HG03342 (cell line): ENCODE data around the gene AKIP1.
"Not testable (repeated sequence)": the region's sequence is repeated elsewhere in the genome, so short reads cannot be mapped to it uniquely, and the experiment has no call there.

Experiments used
- ATAC-seq: cut with Tn5 transposase; IDR thresholded peaks from one replicate; pipeline ENCODE4 v1.9.1; 2021; ENCODE audit warnings: mild to moderate bottlenecking, moderate library complexity; ENCODE audit not compliant: unreplicated experiment

The AKIP1 gene

DNA sequence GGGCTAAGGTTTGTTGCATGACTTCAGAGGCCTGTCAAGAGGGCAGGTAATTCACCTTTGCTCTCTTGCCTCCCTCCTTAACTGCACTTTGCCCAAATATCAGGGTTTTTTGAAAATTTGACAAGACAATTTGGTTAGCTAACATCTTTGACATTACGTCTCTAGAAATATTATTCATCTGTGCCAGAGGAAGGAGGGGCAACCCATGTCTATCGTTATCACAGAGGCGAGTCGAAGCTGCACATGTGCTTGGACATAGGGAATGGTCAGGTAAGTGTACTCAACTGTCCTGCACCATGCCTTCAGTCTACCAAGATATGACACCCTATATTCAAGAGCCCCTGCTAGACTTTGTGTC, 3.7 kb downstream of the AKIP1 start:
- no peak for ATAC-seq

DNA sequence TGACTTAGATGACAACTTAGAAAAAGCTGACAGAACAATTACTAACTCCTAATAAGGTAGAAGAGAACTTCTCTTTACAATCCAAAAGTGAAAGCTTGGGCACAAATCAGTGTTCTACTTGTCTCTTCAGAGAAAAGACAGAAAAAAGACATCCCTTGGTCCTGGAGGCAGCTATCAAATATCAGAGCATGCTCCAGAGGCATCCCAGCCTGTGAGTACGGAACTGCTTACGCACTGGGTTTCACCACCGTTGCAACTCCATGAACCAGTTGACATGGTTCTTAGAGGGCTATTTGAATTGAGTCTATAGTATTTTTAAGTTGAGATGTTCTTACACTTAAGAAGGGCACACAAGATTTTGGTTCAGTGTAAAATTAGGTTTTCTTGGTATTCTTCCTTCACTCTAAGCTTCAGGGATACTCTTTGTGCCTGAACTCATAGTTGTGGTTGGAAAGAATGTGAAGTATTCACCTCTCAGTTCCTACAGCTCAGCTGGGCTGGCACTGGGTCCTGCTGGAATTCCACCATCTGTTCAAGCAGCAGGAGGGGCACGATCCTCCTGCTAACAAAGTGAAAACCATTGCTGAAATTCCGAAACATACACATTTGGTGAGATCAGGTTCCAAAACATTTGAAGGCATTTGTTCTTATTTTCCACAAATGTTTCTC, 6.3 kb downstream of the AKIP1 start:
- ATAC-seq: no peak

DNA sequence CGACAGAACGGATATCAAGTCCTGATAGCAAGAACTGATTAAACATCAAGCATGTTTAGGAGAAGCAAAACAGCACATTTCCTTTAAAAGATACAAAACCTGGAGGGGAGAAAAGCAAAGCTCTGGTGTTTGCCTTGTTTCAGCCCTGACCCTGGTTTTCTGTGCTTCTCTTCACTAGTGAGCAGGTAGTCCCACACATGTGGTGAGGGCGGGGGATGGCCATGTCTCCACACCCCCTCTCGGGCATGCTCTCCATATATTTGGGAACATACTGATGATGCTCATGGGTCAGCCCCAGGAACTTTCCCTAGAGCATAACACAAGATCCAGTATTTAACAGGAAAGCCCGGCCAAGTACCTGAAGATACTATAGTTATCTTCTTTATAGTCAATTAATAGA, 11.7 kb downstream of the AKIP1 start:
- no peak for ATAC-seq

DNA sequence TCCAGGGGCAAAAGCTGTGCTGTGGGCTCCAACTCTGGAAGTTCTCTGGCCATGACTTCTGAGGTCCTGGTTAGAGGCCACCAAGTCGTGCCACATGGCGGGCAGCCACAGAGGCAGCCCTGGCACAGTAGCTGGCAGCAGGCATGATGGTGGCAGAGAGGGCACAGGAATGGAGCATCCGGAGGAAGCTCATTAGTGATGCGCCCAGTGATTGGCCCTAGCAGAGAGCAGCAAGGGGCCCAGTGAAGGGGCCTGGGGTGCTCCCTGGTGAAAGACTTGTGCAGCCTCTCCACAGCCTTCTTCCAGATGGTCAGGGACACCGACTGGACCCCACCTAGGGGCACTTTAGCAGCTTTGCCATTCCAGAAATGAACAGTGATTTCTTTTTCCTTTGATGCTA, 14.7 kb downstream of the AKIP1 start:
- no peak for ATAC-seq

DNA sequence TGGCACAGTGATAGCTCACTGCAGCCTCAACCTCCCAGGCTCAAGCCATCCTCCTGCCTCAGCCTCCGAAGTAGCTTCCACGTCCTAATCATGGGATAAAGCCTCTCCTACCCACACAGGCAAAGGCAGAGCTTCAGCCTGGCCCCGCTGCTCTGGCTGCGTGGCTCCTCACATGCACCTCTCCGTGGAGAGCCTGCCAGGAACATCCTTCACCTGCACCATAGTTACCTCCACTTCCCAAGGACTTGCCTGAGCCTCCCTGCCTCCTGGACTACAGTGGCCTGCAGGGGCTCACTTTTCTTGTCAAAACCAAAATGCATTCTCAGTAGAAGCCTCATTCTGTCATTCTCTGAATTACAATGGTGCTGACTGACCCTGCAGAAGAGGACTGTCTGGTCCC, 15.2 kb downstream of the AKIP1 start:
- ATAC-seq: no peak

DNA sequence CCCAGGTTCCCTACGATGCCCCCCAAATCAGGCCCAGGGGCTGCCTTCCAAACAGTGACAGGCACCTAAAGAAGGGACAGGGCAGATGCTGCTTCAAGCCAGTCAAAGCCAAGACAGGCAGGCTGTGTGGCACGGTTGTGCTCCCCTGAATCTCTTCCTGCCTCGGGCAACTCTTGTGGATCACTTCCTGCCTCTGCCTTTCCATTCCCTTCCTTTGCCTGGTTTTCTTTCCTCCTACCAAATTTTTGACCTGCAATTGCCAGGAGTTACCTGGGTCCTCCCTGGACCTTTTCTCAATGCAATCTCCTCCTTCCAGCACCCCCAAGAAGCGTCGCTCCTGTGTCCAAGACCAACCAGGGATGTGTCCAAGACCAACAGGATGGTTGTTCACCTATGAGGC, 16.2 kb downstream of the AKIP1 start:
- ATAC-seq: no peak

DNA sequence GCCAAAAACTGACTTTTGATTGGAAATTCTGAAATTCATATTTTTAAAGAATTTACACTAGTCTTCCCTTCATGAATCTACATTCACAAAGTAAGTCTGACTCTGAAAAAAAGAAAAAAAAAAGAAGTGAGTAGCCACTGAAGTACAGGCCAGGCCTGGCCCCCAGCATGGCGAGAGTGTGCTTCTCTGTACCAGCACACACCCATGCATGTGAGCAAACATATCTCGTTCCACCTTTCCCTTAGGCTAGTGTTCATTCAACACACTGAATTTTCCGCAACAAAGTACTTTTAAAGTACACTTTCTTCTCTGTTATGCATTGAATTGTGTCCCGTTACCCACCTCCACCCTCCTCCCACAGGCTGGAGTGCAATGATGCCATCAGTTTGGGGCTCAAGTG, 17.2 kb downstream of the AKIP1 start:
- no peak for ATAC-seq

DNA sequence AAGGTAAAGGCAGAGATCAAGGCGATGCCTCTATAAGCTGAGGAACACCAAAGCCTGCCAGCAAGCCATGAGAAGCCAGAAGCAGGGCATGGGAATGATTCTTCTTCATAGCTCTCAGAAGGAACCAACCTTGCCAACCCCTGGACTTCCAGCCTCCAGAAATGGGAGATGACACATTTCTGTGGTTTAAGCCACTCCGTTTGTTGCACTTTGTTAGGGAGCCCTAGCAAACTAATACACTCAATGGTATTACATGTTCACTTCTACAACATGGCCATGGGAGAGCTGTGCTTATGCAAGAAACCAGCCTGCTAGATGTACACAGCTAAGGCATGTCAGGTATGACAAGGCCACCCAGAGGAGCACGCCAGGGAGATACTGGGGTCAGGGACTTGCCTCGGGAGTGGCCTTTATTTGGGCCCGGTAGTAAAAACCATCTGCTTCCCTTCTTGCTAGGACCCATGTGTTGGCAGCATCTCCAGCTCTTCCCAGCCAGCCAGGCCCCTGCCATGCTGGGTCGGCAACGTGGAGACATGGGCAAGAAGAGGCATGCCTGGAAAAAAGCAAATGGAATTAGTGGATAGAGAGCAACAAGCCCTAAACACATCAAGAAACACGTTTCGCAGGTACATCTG, 18.1 kb downstream of the AKIP1 start:
- no peak for ATAC-seq

DNA sequence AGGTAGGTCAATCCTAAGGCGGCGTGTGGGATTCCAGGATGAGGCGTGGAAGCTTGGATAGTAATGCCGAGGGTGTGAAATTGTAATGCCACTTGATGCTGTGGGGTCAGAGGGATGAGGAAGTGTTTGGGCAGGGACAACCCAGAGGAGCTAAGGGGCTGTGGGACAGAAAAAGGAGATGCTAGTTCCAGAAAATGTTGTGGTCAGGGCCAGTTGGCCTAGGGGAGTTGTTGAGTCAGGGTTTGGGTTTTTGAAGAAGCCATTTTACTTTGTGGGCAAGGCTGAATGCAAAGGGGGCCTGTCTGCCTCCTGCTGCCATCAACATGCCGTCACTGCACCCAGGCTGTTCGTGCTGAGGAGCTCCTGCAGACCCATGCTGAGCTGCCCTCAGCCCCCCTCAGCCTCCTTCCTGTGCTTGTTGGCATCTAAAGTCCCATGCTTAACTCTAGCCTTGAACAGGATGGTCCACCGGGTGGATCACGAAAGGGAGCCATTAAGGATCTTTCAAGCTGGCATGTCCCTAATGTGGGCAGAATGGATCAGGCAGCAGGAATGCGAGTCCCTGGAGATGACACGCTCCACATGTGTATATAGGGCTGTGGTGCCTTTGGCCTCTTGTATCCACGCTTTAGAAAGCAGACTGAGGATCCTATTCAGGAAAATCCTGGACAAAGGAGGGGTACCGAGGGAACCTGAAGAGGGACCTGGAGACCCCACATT, 19.6 kb downstream of the AKIP1 start:
- ATAC-seq: no peak

DNA sequence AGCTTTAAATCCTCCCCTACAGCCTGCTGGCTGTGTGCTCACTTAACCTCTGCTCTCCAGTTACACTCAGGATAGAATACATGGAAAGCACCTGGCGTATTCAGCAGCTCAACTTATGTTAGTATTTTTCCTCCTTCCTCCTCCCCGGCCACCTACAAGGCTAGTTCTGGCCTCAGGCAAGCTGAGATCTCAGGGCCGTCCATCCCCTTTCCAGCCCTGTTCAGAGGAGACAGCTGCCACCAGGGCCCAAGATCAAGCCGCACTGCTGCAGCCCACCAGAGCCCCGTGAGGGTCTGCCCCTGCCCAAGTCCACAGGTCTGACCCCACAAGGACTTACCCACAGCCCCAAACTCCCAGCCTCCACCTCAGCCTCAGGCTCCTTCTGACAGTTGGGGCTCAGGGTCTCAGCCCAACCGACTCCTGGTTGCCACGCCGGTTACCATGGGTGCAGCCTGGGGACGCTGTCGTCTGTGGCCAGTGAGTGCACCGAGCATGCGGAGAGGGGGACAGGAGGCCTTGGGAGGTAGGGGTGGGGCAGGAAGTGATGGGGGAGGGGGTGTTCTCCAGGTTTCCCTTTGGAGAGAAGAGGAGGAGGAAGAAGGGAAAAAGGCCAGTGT, 21.7 kb downstream of the AKIP1 start, which contains the start of gene C11orf16:
Gene C11orf16, minus strand, starts transcription at position 384 of the 617 bp plus-strand sequence. CDS start 639 bp downstream, outside the sequence.
- no peak for ATAC-seq

DNA sequence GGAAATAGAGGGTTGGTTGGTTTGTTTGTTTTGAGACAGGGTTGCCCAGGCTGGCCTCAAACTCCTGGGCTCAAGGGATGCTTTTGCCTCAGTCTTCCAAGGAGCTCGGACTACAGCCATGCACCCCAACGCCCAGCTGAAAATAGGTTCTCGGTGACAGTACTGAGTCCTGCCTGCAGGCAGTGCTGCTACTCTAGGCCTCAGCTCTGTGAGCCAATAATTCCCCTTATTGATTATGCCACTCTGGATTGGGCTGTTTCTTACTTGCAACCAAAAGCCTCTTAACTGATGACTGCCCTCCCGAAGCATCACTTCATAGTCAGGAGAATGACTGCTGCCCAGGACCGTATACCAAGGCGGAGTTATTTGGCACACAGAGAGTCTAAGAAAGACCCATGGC, 22.9 kb downstream of the AKIP1 start:
- no peak for ATAC-seq

DNA sequence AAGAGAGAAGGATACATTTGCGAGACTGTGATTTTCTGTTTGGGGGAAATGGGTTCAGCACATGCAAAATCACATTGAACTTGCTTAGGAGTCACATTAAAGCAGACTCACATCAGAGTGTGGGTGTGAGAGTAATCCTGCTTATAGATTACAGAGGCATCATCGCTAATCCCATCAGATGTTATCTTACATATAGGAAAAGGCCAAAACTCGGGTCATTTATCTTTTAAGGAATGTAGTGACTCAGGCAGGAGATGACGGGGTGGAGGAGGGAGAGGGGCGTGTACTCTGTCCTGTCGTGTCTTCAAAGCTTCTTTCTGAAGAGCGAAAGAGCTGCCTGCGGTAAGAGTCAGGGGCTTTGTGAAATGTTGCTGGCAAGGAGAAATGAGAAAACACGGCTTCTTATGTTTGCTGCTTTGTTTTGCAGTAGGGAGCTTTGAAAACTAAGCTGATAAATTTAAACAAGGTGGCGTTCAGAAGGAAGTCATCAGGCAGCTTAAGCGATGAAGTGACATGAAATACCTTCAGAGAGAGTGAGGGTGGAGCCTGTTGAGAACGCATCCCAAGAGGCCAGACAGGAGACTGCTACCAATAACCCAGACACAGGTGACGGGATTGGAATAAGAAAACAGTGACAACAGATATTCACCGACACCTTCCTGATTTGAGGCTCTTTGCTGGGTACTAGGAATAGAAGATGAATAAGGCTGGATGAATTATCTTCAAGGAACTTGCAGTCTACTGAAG, 23.9 kb downstream of the AKIP1 start:
- ATAC-seq: no peak

DNA sequence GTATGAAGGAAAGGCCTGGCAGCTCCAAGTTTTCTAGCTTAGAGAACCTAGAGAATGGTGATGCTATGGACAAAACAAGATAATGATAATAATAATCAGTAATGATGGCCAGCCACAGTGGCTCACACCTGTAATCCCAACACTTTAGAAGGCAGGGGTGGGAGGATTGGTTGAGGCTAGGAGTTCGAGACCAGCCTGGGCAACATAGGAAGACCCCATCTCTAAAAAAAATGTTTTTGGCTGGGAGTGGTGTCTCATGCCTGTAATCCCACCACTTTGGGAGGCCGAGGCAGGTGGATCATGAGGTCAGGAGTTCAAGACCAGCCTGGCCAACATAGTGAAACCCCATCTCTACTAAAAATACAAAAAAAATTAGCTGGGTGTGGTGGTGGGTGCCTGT, 24.8 kb downstream of the AKIP1 start:
- ATAC-seq: not testable (repeated sequence)

DNA sequence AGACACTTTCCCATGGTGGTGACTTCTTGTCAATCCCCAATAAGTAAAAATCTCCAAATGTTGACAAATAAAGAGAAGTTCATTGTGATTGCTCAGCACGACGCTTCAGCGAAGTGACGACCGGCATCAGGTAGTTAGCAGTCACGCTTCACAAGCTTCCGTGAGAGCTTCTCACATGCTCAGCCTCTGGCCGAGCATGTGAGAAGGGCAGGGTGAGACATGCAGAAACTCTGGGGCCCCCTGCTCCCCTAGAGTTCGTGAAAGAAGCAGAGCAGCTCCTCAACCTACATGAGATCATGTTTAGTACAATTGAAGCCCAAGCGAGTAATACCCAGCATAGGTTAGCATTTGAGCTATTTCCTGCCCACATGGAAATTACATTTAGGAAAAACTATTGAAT, 26.2 kb downstream of the AKIP1 start:
- ATAC-seq: no peak

DNA sequence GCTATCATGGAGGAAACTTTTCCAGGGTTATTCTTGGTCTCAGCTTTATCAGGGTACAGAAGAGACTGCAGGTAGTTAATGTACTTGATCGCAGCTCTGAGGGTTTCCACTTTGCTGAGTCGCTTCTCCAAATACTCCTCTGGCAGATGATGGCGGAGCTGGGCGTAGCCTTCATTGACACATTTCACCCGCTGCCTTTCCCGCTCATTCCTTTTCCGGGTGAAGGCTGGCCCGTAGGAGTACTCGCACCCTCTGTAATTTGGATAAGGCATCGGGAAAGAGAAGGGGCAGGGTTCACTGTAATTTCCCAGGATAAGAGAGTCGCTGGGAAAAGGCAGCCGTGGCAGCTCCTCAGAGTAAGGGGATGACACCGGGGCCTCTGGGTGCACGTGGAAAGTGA, 26.7 kb downstream of the AKIP1 start:
- ATAC-seq: no peak

DNA sequence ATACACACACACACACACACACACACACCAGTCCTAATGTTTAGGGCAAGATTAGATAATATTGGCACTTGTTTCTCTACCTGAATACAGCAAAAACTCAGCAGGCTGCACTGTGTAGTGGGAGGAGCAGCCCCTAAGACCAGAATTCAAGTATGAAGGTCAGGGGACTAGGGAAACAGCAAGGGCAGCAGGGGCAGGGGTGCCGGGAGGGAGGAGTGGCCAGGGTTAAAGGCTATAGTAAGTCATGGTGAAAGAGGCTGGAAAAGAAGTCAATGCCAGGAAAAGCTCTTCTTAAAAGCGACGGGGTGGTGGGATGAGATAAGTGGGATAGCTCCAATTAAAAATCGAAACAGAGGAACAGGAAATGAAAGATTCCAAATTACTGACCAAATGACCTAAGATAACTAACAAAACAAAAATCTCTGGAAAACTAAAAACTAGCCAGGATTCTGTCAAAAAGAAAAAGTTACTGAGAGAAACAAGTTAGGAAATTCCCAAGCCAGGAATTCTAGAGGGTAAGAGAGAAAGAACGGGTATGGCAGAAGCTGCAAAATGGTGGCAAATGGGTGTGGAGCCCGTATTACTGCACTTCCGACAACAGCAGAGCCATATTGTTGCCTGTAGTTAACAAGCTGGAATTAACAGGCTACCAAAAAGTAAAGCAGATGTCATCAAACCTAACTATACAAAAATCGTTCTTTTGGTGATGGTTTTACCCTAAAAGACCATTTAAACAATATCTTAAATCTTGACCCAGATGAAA, 30.5 kb downstream of the AKIP1 start:
- ATAC-seq: no peak

DNA sequence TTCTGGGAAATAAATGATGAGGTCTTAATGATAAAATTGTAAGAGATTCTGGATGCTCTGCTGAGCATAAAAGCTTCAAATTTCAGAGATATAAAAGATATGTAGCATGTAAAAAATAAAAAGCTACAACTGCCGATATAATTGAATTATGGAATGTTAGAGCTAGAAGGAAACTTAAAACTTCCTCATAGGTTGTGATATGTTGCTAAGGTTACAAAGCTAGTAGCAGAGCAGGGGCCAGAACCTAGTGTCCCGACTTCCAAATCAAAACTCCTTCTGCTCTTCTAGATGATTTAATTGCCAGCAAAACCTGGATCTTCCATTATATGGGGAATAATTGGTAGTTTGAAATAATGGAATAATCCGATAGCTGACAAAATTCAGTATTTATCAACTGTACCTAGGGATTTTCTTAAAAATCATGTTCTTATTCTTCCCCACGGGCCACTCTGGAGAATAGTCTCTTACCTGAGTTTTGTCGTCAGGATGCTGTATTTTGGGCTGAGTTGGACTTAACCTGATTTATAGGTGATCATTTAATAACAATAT, 31.6 kb downstream of the AKIP1 start, which contains the start of gene ASCL3:
Gene ASCL3, minus strand, starts transcription at position 499 of the 549 bp plus-strand sequence. CDS start 4,855 bp downstream, outside the sequence.
- ATAC-seq: no peak

DNA sequence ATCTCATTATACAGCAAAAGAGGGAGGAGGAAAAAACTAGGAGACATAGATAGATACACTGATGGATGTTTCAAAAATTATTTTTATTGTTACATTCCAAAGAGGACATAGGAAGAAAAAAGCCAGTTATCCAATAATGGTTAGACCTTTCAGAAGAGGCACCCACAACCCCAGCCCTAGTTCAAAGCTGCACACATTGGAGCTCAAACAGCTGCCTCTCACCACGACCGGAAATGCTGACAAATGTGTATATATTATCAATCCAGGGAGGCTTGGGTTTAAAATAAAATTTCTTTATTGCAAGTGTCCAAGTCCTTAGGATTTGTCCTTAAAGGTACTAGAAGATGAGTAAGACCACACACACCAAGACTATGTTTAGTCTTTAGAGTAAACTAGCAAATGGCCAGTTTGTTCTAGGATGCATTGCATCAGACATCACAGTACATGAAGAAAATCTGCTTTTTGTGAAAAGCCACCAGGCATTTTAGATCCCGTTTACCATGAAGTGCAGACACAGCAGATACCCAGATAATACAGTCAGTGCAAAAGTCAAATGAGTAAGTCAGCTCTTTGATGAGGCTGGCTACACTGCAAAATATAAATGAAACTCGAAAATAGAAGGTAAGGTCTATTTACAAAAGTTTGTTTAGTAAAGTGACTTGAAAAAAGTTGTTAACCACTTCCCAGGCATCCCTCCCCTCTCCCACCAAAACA, 36.4 kb downstream of the AKIP1 start:
- ATAC-seq: no peak

DNA sequence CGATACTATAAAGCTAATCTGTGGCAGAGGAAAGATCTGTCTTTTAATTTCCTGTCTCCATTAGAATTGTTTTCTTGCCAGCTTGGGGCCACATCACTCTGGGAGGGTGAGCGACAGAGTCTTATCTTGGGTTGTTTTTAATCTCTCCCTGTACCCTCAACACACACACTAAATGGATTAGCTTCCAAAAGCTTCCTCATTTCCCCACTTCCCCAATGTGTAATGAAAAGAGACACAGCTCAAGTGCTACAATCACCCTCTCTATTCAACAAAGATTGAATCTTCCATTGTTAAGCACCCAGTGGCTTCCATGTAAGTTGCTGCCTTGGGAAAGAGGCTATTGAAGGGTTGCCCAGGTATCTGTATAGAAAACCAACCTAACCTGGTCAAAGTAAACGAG, 37.9 kb downstream of the AKIP1 start:
- ATAC-seq: no peak
